ENCODE measurements around the gene SLA2.
"Not testable (repeated sequence)": the region's sequence is repeated elsewhere in the genome, so short reads cannot be mapped to it uniquely, and the experiment has no call there.

The SLA2 gene

GRCh38 chr20:36658300-36658699, 12.3 kb upstream of the SLA2 start:
- DNase-seq (ENCODE audit: insufficient read length, low spot score), result no peak
- FAIRE-seq, result no peak
- TF ChIP-seq POLR2A (IDR thresholded peaks at IDR 0.05; ENCODE audit: low read depth, low read length), result no peak

- no peak for TF ChIP-seq POLR2A (IDR thresholded peaks at IDR 0.05; ENCODE audit: low read depth, low read length)
- no peak for FAIRE-seq
- no peak for DNase-seq (ENCODE audit: insufficient read length, low spot score)
Observed at GRCh38 chr20:36656733-36657132, 10.7 kb upstream of the SLA2 start.

- TF ChIP-seq POLR2A (IDR thresholded peaks at IDR 0.05; ENCODE audit: low read depth, low read length), result no peak
- FAIRE-seq (no peak), DNase-seq (ENCODE audit: insufficient read length, low spot score) (no peak)
Observed at GRCh38 chr20:36655004-36655403, 9.0 kb upstream of the SLA2 start.

- no peak for TF ChIP-seq POLR2A (IDR thresholded peaks at IDR 0.05; ENCODE audit: low read depth, low read length)
- no peak for DNase-seq (ENCODE audit: insufficient read length, low spot score)
- no peak for FAIRE-seq
Observed at GRCh38 chr20:36654506-36654905, 8.5 kb upstream of the SLA2 start.

- FAIRE-seq, result no peak
- no peak for DNase-seq (ENCODE audit: insufficient read length, low spot score)
- no peak for TF ChIP-seq POLR2A (IDR thresholded peaks at IDR 0.05; ENCODE audit: low read depth, low read length)
Observed at GRCh38 chr20:36653456-36653855, 7.5 kb upstream of the SLA2 start.

- TF ChIP-seq POLR2A (IDR thresholded peaks at IDR 0.05; ENCODE audit: low read depth, low read length), result no peak
- no peak for DNase-seq (ENCODE audit: insufficient read length, low spot score)
- FAIRE-seq, result no peak
Observed at GRCh38 chr20:36647196-36648121, 1.5 kb upstream of the SLA2 start.

GRCh38 chr20:36646678-36647077, 682 bp upstream of the SLA2 start:
- TF ChIP-seq POLR2A (IDR thresholded peaks at IDR 0.05; ENCODE audit: low read depth, low read length), result no peak
- no peak for FAIRE-seq
- DNase-seq (ENCODE audit: insufficient read length, low spot score), result no peak

- TF ChIP-seq POLR2A (IDR thresholded peaks at IDR 0.05; ENCODE audit: low read depth, low read length), result no peak
- FAIRE-seq (no peak), DNase-seq (ENCODE audit: insufficient read length, low spot score) (no peak)
Observed at GRCh38 chr20:36645353-36645752, 643 bp downstream of the SLA2 start.

GRCh38 chr20:36644706-36645095, 1.3 kb downstream of the SLA2 start:
- TF ChIP-seq POLR2A (IDR thresholded peaks at IDR 0.05; ENCODE audit: low read depth, low read length), result no peak
- DNase-seq (ENCODE audit: insufficient read length, low spot score) (no peak), FAIRE-seq (no peak)

- no peak for TF ChIP-seq POLR2A (IDR thresholded peaks at IDR 0.05; ENCODE audit: low read depth, low read length)
- FAIRE-seq (no peak), DNase-seq (ENCODE audit: insufficient read length, low spot score) (no peak)
Observed at GRCh38 chr20:36644032-36644705, 1.8 kb downstream of the SLA2 start.

GRCh38 chr20:36642136-36642535, 3.9 kb downstream of the SLA2 start:
- no peak for DNase-seq (ENCODE audit: insufficient read length, low spot score)
- no peak for FAIRE-seq
- TF ChIP-seq POLR2A (IDR thresholded peaks at IDR 0.05; ENCODE audit: low read depth, low read length), result no peak

GRCh38 chr20:36641506-36641843, 4.5 kb downstream of the SLA2 start:
- no peak for TF ChIP-seq POLR2A (IDR thresholded peaks at IDR 0.05; ENCODE audit: low read depth, low read length)
- DNase-seq (ENCODE audit: insufficient read length, low spot score), result no peak
- no peak for FAIRE-seq

GRCh38 chr20:36638876-36639400, 7.1 kb downstream of the SLA2 start:
- FAIRE-seq; DNase-seq (ENCODE audit: insufficient read length, low spot score): not testable (repeated sequence)

- no peak for TF ChIP-seq POLR2A (IDR thresholded peaks at IDR 0.05; ENCODE audit: low read depth, low read length)
- FAIRE-seq (no peak), DNase-seq (ENCODE audit: insufficient read length, low spot score) (no peak)
Observed at GRCh38 chr20:36634342-36634741, 11.7 kb downstream of the SLA2 start.

- no peak for DNase-seq (ENCODE audit: insufficient read length, low spot score)
- no peak for TF ChIP-seq POLR2A (IDR thresholded peaks at IDR 0.05; ENCODE audit: low read depth, low read length)
- no peak for FAIRE-seq
Observed at GRCh38 chr20:36633285-36633772, 12.7 kb downstream of the SLA2 start.
